Neural cell (in vitro differentiated cells): ENCODE results near the gene PLEKHA1.

Experiments used
- CTCF ChIP-seq: fragments of 450-650 bp; IDR thresholded peaks from 2 replicates; pipeline ENCODE4 v1.5.1; 2014; ENCODE audit warnings: antibody characterized with exemption, mild to moderate bottlenecking, moderate library complexity; ENCODE audit not compliant: poor library complexity, severe bottlenecking
- EZH2 ChIP-seq: fragments of 200-600, 300-800 bp; shearing (Covaris generic), sonication (generic); IDR thresholded peaks from 2 replicates; pipeline ENCODE4 v1.6.1; 2014; ENCODE audit warnings: antibody characterized with exemption, low read length, borderline replicate concordance, mild to moderate bottlenecking; ENCODE audit not compliant: insufficient read depth, poor library complexity, severe bottlenecking
- MXI1 ChIP-seq: fragments of 450-650 bp; conservative IDR thresholded peaks from 2 replicates; pipeline ENCODE4 v1.6.1; 2014; ENCODE audit warnings: antibody characterized with exemption, mild to moderate bottlenecking; ENCODE audit not compliant: poor library complexity, severe bottlenecking
- POLR2AphosphoS5 ChIP-seq: IDR thresholded peaks from 2 replicates; pipeline ENCODE4 v1.6.1; 2012
- REST ChIP-seq: IDR thresholded peaks from 2 replicates; pipeline ENCODE4 v1.6.1; 2012; ENCODE audit warnings: borderline replicate concordance

- no peak for TF ChIP-seq CTCF
- no peak for TF ChIP-seq EZH2
- no peak for TF ChIP-seq MXI1
- TF ChIP-seq POLR2AphosphoS5, result no peak
- TF ChIP-seq REST, result no peak
Measured at GRCh38 chr10:122390679-122391078, 16.2 kb downstream of the PLEKHA1 start.
